NCI-H128 (cell line): Measurements from ENCODE around the gene MAGI2.

Experiments used
- DNase-seq: peaks from one replicate; lab custom pipeline; 2025; ENCODE audit not compliant: unreplicated experiment; lab: John Stamatoyannopoulos, UW

The MAGI2 gene

DNA sequence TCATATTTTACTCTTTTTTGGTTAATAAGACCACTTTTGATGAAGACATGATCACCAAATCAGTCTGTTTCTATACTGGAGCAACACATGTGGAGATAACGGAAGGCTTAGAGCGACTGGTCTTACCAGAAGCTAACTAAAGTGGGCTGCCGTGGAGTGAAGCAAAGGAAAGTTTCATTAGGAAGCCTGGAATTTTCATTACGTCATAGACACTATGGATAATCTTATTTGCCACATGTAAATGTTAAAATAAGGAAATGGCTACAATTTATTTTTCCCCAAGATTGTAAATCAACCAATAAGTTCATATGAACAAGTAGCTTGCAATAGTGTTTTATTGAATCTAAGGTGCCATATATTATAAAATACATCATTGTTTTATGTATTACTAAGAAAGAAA, 1469.5 kb downstream of the MAGI2 start:
- DNase-seq = no peak

DNA sequence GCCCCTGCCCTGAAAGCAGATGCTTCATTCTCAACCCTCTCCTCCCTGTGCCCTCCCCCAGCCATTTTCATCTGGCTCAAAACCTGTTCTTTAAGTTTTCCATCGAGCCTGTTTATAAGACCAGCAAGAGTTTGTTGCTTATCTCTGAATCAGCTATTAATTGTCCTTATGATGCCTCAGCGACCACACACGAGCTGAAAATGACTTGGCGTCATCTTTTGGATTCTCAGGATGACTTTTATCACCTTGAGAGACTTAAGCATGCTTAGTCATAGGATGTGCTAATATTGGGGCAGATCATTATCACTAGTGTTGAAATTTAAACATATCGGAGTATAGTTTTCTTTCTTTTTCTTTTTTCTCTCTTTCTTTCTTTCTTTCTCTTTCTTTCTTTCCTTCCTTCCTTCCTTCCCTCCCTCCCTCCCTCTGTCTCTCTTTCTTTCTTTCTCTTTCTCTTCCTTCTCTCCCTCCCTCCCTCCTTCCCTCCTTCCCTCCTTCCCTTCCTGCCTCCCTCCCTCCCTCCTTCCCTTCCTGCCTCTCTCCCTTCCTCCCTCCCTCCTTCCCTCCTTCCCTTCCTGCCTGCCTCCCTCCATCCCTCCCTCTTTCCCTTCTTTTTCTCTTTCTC, 1470.4 kb downstream of the MAGI2 start:
- DNase-seq = no peak

DNA sequence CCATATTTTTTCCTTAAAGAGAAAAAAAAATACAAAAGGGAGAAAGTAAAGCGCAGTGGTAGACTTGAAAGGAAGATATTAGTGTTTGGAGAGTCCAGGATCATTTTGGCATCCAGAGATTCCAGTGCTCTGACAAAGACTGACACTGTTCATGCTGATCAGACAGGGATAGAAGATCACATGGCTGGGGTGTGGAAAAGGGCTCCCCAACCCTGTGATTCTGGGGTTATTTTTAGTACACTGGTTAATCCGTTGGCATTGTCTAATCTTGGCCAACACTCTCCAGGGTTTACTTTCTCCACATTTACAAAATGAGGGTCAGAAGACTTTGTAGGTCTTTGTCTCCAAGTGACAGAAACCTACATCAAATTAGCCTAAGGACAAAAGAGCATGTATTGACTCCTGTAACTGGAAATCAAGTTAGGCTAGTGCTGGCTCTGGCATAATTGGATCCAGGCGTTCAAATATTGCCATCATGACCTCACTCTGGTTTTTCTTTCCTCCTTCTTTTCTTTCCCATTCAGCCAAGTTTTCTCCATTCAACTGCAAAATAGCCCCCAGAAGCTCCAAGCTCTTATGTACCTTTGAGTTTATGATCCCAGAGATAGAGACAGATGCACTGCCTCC, 1473.3 kb downstream of the MAGI2 start:
- no peak for DNase-seq

DNA sequence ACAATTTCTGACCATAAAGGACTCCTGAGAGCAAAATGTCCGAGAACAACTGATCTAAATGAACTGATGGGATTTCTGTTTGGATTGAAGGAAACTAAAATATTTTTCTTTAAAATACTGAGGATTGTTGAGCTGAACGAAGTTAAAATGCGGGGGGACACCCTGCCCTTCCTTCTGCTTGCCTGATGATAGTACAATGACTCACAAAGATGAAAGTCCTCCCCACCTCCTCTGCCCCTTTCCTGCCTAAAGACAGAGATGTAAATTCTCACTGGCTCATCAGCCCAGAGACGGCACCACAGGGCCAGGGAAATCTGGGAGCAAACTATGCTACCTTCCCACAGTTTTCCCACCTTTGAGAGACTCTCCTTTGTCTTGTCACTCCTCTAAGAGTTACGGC, 1474.2 kb downstream of the MAGI2 start:
- DNase-seq = no peak

DNA sequence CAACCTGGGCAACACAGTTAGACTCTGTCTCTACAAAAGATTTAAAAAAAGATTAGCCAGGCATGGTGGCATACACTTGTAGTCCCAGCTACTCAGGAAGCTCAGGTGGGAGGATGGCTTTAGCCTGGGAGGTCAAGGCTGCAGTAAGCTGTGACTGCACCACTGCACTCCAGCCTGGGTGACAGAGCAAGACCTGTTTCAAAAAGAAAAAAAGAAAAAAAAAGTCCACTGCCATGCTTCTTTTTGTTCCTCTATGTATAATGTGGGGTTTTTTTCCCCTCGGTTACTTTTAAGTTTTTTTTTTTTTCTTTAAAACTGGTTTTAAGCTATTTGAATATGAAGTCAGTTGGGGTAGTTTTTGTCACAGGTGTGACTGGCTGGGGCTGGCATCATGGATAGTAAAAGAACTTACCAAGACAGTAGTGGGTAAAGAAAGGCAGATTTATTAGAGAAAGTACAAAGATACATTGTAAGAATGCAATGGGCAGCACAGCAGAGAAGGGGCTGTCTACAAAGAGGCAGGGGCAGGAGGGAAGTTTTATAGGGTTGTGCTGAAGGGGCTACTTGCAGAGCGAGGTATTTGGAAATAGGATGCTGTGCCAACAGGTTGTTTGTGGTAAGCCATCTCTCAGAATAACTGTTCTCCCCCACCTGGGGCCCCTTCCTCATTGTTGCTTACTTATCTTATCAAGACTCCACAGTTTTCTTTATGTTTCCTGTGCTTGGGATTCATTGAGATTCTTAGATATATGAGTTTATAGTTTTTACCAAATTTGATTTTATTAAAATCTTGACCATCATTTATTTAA, 1477.6 kb downstream of the MAGI2 start:
- no peak for DNase-seq

DNA sequence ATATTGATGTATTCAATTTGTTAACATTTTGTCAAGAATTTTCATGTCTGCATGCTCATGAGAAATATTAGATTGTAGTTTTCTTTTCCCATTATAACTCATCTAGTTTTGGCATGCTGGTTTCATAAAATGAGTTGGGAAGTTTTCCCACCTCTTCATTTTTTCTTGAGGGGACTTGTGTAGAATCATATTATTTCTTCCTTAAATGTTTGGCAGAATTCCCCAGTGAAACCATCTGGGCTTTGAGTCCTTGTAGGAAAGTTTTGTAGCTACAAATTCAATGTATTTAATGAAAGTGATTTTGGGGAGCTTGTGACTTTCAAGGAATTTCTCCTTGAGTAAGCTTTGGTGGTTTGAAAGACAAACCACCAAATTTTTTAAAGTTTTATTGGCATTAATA, 1481.7 kb downstream of the MAGI2 start:
- no peak for DNase-seq

DNA sequence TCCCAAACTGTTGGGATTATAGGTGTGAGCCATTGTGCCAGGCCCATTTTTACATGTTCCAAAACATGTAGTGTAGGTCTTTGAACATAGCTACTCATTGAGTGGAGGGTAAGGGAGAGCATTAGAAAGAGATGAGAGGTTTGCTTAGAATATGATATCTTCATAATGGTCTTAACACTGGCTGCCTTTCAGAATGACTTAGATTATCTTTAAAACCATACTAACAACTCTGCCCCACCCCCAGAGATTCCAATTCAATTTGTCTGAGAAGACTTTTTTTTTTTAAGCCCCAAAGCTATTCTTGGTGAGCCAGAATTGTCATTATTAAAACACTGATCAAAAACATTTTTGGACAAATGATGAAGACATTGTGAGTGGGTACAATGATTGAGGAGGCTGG, 1486.0 kb downstream of the MAGI2 start:
- DNase-seq = no peak
